Mesenchymal stem cell (in vitro differentiated cells and primary cell): ENCODE data around the gene GPR55.
"Not testable (repeated sequence)": the region's sequence is repeated elsewhere in the genome, so short reads cannot be mapped to it uniquely, and the experiment has no call there.

ENCODE experiments used
- DNase-seq: peaks from one replicate; pipeline ENCODE4 v3.0.0-alpha.2; 2013
- H2AFZ ChIP-seq: one replicate; pipeline ENCODE4 v1.6.1; 2013; ENCODE audit warnings: low read depth, mild to moderate bottlenecking, control low read depth, inconsistent platforms, low read length, moderate library complexity
- H2AK5ac ChIP-seq: 2 replicates; pipeline ENCODE4 v1.6.1; 2013; ENCODE audit warnings: low read length, moderate library complexity, mild to moderate bottlenecking, inconsistent platforms; ENCODE audit not compliant: severe bottlenecking
- H2BK120ac ChIP-seq: one replicate; pipeline ENCODE4 v1.6.1; 2013; ENCODE audit warnings: low read depth, mild to moderate bottlenecking, inconsistent platforms, low read length, moderate library complexity
- H2BK12ac ChIP-seq, 2 experiments: one replicate each; pipeline ENCODE4 v1.6.1; 2013; ENCODE audit warnings: inconsistent platforms in 2 of 2, low read length in 2 of 2, mild to moderate bottlenecking in 2 of 2, moderate library complexity in 2 of 2, control low read depth in 1 of 2
- H2BK15ac ChIP-seq: one replicate; pipeline ENCODE4 v1.6.1; 2013; ENCODE audit warnings: mild to moderate bottlenecking, low read depth, inconsistent platforms; ENCODE audit not compliant: poor library complexity, severe bottlenecking
- H2BK5ac ChIP-seq: 2 replicates; pipeline ENCODE4 v1.6.1; 2013; ENCODE audit warnings: low read depth, mild to moderate bottlenecking, low read length, control low read depth, inconsistent platforms; ENCODE audit not compliant: poor library complexity, severe bottlenecking
- H3K14ac ChIP-seq, 2 experiments: one replicate each; pipeline ENCODE4 v1.6.1; 2013; ENCODE audit warnings: inconsistent platforms in 2 of 2, low read length in 2 of 2, control low read depth in 1 of 2, mild to moderate bottlenecking in 1 of 2, moderate library complexity in 1 of 2
- H3K18ac ChIP-seq, 2 experiments: one replicate each; pipeline ENCODE4 v1.6.1; 2013; ENCODE audit warnings: inconsistent platforms in 2 of 2, low read length in 2 of 2, control low read depth in 1 of 2, low read depth in 1 of 2, mild to moderate bottlenecking in 1 of 2
- H3K23ac ChIP-seq, 2 experiments: one replicate each; pipeline ENCODE4 v1.6.1; 2013; ENCODE audit warnings: inconsistent platforms in 2 of 2, low read length in 2 of 2, mild to moderate bottlenecking in 2 of 2, moderate library complexity in 2 of 2, control low read depth in 1 of 2
- H3K27ac ChIP-seq: 2 replicates; pipeline ENCODE4 v1.5.1; 2013; ENCODE audit warnings: mild to moderate bottlenecking, moderate library complexity, low read length, control low read depth, inconsistent platforms; ENCODE audit not compliant: poor library complexity, severe bottlenecking
- H3K27me3 ChIP-seq, 2 experiments: 2 replicates each; pipeline versions ENCODE4 v1.6.1 to v1.7.0; 2013; ENCODE audit warnings: low read length in 2 of 2, mild to moderate bottlenecking in 2 of 2, moderate library complexity in 2 of 2, control low read depth in 1 of 2, inconsistent platforms in 1 of 2; ENCODE audit not compliant: control insufficient read depth in 1 of 2, insufficient read depth in 1 of 2
- H3K36me3 ChIP-seq, 2 experiments: 2 replicates each; pipeline versions ENCODE4 v1.6.1 to v1.7.0; 2013; ENCODE audit warnings: low read length in 2 of 2, control low read depth in 1 of 2, inconsistent platforms in 1 of 2, low read depth in 1 of 2, mild to moderate bottlenecking in 1 of 2; ENCODE audit not compliant: insufficient read depth in 2 of 2, control insufficient read depth in 1 of 2
- H3K4ac ChIP-seq, 2 experiments: one replicate each; pipeline ENCODE4 v1.6.1; 2013; ENCODE audit warnings: inconsistent platforms in 2 of 2, low read length in 2 of 2, mild to moderate bottlenecking in 2 of 2, moderate library complexity in 2 of 2, control low read depth in 1 of 2, low read depth in 1 of 2
- H3K4me1 ChIP-seq: 2 replicates; pipeline ENCODE4 v1.6.1; 2013; ENCODE audit warnings: low read depth, low read length, control low read depth; ENCODE audit not compliant: control insufficient read depth, insufficient read depth
- H3K4me2 ChIP-seq: 2 replicates; pipeline ENCODE4 v1.6.1; 2013; ENCODE audit warnings: low read length, mild to moderate bottlenecking, inconsistent platforms; ENCODE audit not compliant: poor library complexity, severe bottlenecking
- H3K4me3 ChIP-seq, 2 experiments: 2 replicates each; pipeline versions ENCODE4 v1.5.1 to v1.7.0; 2013; ENCODE audit warnings: low read length in 2 of 2, mild to moderate bottlenecking in 2 of 2, control low read depth in 1 of 2, low read depth in 1 of 2; ENCODE audit not compliant: insufficient read depth in 1 of 2
- H3K79me1 ChIP-seq: replicated peaks from 2 replicates; pipeline ENCODE4 v1.6.1; 2013; ENCODE audit warnings: mild to moderate bottlenecking, control low read depth, low read length, inconsistent platforms; ENCODE audit not compliant: poor library complexity, severe bottlenecking
- H3K9ac ChIP-seq: 2 replicates; pipeline ENCODE4 v1.7.0; 2013; ENCODE audit warnings: mild to moderate bottlenecking, low read length, moderate library complexity
- H3K9me3 ChIP-seq: 2 replicates; pipeline ENCODE4 v1.7.0; 2013; ENCODE audit warnings: mild to moderate bottlenecking, low read length; ENCODE audit not compliant: control insufficient read depth
- H4K8ac ChIP-seq: one replicate; pipeline ENCODE4 v1.6.1; 2013; ENCODE audit warnings: inconsistent platforms, mild to moderate bottlenecking, low read length, moderate library complexity
- H4K91ac ChIP-seq: one replicate; pipeline ENCODE4 v1.6.1; 2013; ENCODE audit warnings: mild to moderate bottlenecking, low read length, inconsistent platforms
- WGBS: methylation state at CpG from one replicate; pipeline ENCODE4 v1.1.7; 2013; ENCODE audit warnings: mixed read lengths; 5-methylcytosine and 5-hydroxymethylcytosine counted together

GPR55 gene

GRCh38 chr2:230938516-230939065, 13.5 kb upstream of the GPR55 start:
- peaks cover 13% of the 10 kb centered on the region for H3K9me3 ChIP-seq
- no peak overlapping the region for H2AK5ac ChIP-seq
- H3K4ac ChIP-seq = no peak overlapping the region
- H4K8ac ChIP-seq = no peak overlapping the region
- H3K27me3 ChIP-seq = peaks cover 61 to 66% of the 10 kb centered on the region in 2 experiments
- no peak overlapping the region for H3K14ac ChIP-seq
- no peaks in the 10 kb centered on the region for H3K36me3 ChIP-seq
- no peak overlapping the region for H2BK12ac ChIP-seq
- no peak overlapping the region for H3K27ac ChIP-seq
- no peak overlapping the region for H2AFZ ChIP-seq
- H3K4me2 ChIP-seq = no peak overlapping the region
- no peak overlapping the region for H2BK15ac ChIP-seq
- no peak overlapping the region for H4K91ac ChIP-seq
- WGBS = 92% methylated on average over 12 of the region's 12 CpGs
- no peak overlapping the region for H3K23ac ChIP-seq
- no peak overlapping the region for H3K9ac ChIP-seq
- H2BK5ac ChIP-seq = no peak overlapping the region
- no peak overlapping the region for H2BK120ac ChIP-seq
- H3K4me3 ChIP-seq = no peak overlapping the region
- no peak overlapping the region for H3K18ac ChIP-seq
- no peak for DNase-seq
- H3K79me1 ChIP-seq = no peaks in the 10 kb centered on the region
- no peaks in the 10 kb centered on the region for H3K4me1 ChIP-seq

GRCh38 chr2:230938098-230938497, 13.1 kb upstream of the GPR55 start:
- no peak overlapping the region for H3K27ac ChIP-seq
- no peaks in the 10 kb centered on the region for H3K79me1 ChIP-seq
- H2BK5ac ChIP-seq = no peak overlapping the region
- WGBS = no CpG with 5 or more reads among the region's 3 CpGs
- H3K4me3 ChIP-seq = no peak overlapping the region
- no peak overlapping the region for H3K4ac ChIP-seq
- no peak overlapping the region for H3K14ac ChIP-seq
- peaks cover 13% of the 10 kb centered on the region for H3K9me3 ChIP-seq
- no peaks in the 10 kb centered on the region for H3K4me1 ChIP-seq
- no peak overlapping the region for H2BK120ac ChIP-seq
- no peak overlapping the region for H3K4me2 ChIP-seq
- no peak overlapping the region for H4K8ac ChIP-seq
- H2BK15ac ChIP-seq = no peak overlapping the region
- no peak for DNase-seq
- H3K9ac ChIP-seq = no peak overlapping the region
- H2AK5ac ChIP-seq = no peak overlapping the region
- no peaks in the 10 kb centered on the region for H3K36me3 ChIP-seq
- no peak overlapping the region for H3K18ac ChIP-seq
- H4K91ac ChIP-seq = no peak overlapping the region
- H2BK12ac ChIP-seq = no peak overlapping the region
- H3K23ac ChIP-seq = no peak overlapping the region
- no peak overlapping the region for H2AFZ ChIP-seq
- peaks cover 61 to 65% of the 10 kb centered on the region in 2 experiments for H3K27me3 ChIP-seq

- WGBS = 90% methylated on average over 3 of the region's 4 CpGs
- Histone ChIP-seq H3K27ac (no peak overlapping the region), H3K79me1 (no peaks in the 10 kb centered on the region), H3K18ac (no peak overlapping the region), H2AK5ac (no peak overlapping the region), H3K4me2 (no peak overlapping the region), H3K9ac (no peak overlapping the region), H4K91ac (no peak overlapping the region), H2BK120ac (no peak overlapping the region), H2BK12ac (no peak overlapping the region), H2AFZ (no peak overlapping the region), H2BK15ac (no peak overlapping the region), H3K4me3 (no peak overlapping the region), H3K23ac (no peak overlapping the region), H3K36me3 (no peaks in the 10 kb centered on the region), H3K9me3 (peaks cover 13% of the 10 kb centered on the region), H3K14ac (no peak overlapping the region), H3K27me3 (peaks cover 59 to 62% of the 10 kb centered on the region in 2 experiments), H4K8ac (no peak overlapping the region), H3K4me1 (no peaks in the 10 kb centered on the region), H2BK5ac (no peak overlapping the region), H3K4ac (no peak overlapping the region)
- DNase-seq = no peak
Measured at GRCh38 chr2:230937362-230937761, 12.3 kb upstream of the GPR55 start.

GRCh38 chr2:230936243-230936642, 11.2 kb upstream of the GPR55 start:
- not testable (repeated sequence) for H3K27ac ChIP-seq, H3K4me2 ChIP-seq, H3K23ac ChIP-seq, H3K4me1 ChIP-seq, H2BK120ac ChIP-seq, H3K4ac ChIP-seq, H2BK5ac ChIP-seq, H3K79me1 ChIP-seq, H3K18ac ChIP-seq, H2AK5ac ChIP-seq, H3K4me3 ChIP-seq, DNase-seq, H3K9ac ChIP-seq, H3K14ac ChIP-seq, H3K36me3 ChIP-seq, H4K8ac ChIP-seq, H2BK12ac ChIP-seq, H2BK15ac ChIP-seq, H2AFZ ChIP-seq, H4K91ac ChIP-seq
- WGBS = 91% methylated on average over 5 of the region's 6 CpGs
- peaks cover 52% of the 10 kb centered on the region in 2 experiments for H3K27me3 ChIP-seq
- peaks cover 13% of the 10 kb centered on the region for H3K9me3 ChIP-seq
